ENCODE data around the gene CLDN8. TPM values are rescaled to one million over a fixed set of nuclear protein-coding genes. Genes with fewer than 3 reads are reported as not detected.

CLDN8 gene
- total RNA-seq, 4 donors from 2014 or later: not detected

- no peaks in the 10 kb centered on the region for H3K4me1 ChIP-seq
- H3K27me3 ChIP-seq: no peaks in the 10 kb centered on the region
- H3K4me3 ChIP-seq: no peak overlapping the region
- peak; percentile 27 to 43 for DNase-seq
- intact Hi-C loops (cut with DNase I; ENCODE audit: low total_unique reads): no loop called here
- no peaks in the 10 kb centered on the region for H3K36me3 ChIP-seq
- H3K27ac ChIP-seq: peak overlapping the region in 1 of 2 donors; percentile 15
- TF ChIP-seq CTCF (IDR thresholded peaks at IDR 0.05): no peak
- TF ChIP-seq POLR2A (IDR thresholded peaks at IDR 0.05): no peak
- no peaks in the 10 kb centered on the region for H3K9me3 ChIP-seq
These were observed 11.9 kb upstream of the CLDN8 start for GRCh38 chr21:30227633-30228404.

GRCh38 chr21:30227128-30227527 is 11.2 kb upstream of the CLDN8 start:
- intact Hi-C loops (cut with DNase I; ENCODE audit: low total_unique reads): no loop called here
- no peak overlapping the region for H3K27ac ChIP-seq
- H3K4me3 ChIP-seq: no peak overlapping the region
- H3K9me3 ChIP-seq: no peaks in the 10 kb centered on the region
- no peak for TF ChIP-seq POLR2A (IDR thresholded peaks at IDR 0.05)
- TF ChIP-seq CTCF (IDR thresholded peaks at IDR 0.05): no peak
- H3K27me3 ChIP-seq: no peaks in the 10 kb centered on the region
- no peaks in the 10 kb centered on the region for H3K36me3 ChIP-seq
- no peaks in the 10 kb centered on the region for H3K4me1 ChIP-seq
- DNase-seq: no peak

GRCh38 chr21:30223596-30223995 is 7.7 kb upstream of the CLDN8 start:
- H3K9me3 ChIP-seq: no peaks in the 10 kb centered on the region
- no peaks in the 10 kb centered on the region for H3K36me3 ChIP-seq
- H3K4me3 ChIP-seq: no peak overlapping the region
- no peak for TF ChIP-seq POLR2A (IDR thresholded peaks at IDR 0.05)
- no peak for TF ChIP-seq CTCF (IDR thresholded peaks at IDR 0.05)
- H3K4me1 ChIP-seq: no peaks in the 10 kb centered on the region
- intact Hi-C loops (cut with DNase I; ENCODE audit: low total_unique reads): no loop called here
- no peak for DNase-seq
- no peak overlapping the region for H3K27ac ChIP-seq
- no peaks in the 10 kb centered on the region for H3K27me3 ChIP-seq

- H3K4me3 ChIP-seq: no peak overlapping the region
- intact Hi-C loops (cut with DNase I; ENCODE audit: low total_unique reads): no loop called here
These were observed 6.8 kb upstream of the CLDN8 start for GRCh38 chr21:30222724-30223123.

More at GRCh38 chr21:30222724-30223123, 6.8 kb upstream of the CLDN8 start:
- H3K4me1 ChIP-seq: no peaks in the 10 kb centered on the region
- H3K27me3 ChIP-seq: no peaks in the 10 kb centered on the region
- no peak for TF ChIP-seq CTCF (IDR thresholded peaks at IDR 0.05)
- no peak for TF ChIP-seq POLR2A (IDR thresholded peaks at IDR 0.05)
- no peaks in the 10 kb centered on the region for H3K9me3 ChIP-seq
- DNase-seq: no peak
- no peaks in the 10 kb centered on the region for H3K36me3 ChIP-seq
- no peak overlapping the region for H3K27ac ChIP-seq
